Omental fat pad (tissue), 4 donors: ENCODE data around the gene IL21R. TPM values are rescaled to one million over a fixed set of nuclear protein-coding genes. Genes with fewer than 3 reads are reported as not detected.

Experiments used
- ATAC-seq: fragments of 150-250 bp; one replicate; pipeline ENCODE4 v1.9.1; 2016; ENCODE audit warnings: mild to moderate bottlenecking, moderate library complexity; ENCODE audit not compliant: low FRiP score
- DNase-seq: peaks from one replicate; pipeline ENCODE4 v3.0.0-alpha.2; 2019; ENCODE audit warnings: low spot score
- CTCF ChIP-seq, 3 donors: fragments of 450-650 bp; IDR thresholded peaks; one replicate each; pipeline ENCODE4 v1.5.1; 2016 to 2017; ENCODE audit warnings: antibody characterized with exemption in 3 of 3, mild to moderate bottlenecking in 3 of 3, moderate library complexity in 2 of 3
- total RNA-seq, 4 donors: library from RNA; depleted of rRNA; stranded (reverse); fragments of >200 nt; gene quantifications; one replicate each; pipeline ENCODE4 v1.1.0, GENCODE V29; 2016

Gene IL21R
- total RNA-seq, 4 donors from 2014 or later: 0.19 to 1.3 (median 0.25) TPM; not detected in 1

- DNase-seq (no peak), ATAC-seq (peak; percentile 63)
- no peak for TF ChIP-seq CTCF (IDR thresholded peaks at IDR 0.05)
These were observed 27.1 kb upstream of the IL21R start for GRCh38 chr16:27374804-27375425.

GRCh38 chr16:27377666-27378485, 24.1 kb upstream of the IL21R start:
- no peak for TF ChIP-seq CTCF (IDR thresholded peaks at IDR 0.05)
- no peak for ATAC-seq
- DNase-seq: no peak

- no peak for ATAC-seq
- no peak for DNase-seq
- no peak for TF ChIP-seq CTCF (IDR thresholded peaks at IDR 0.05)
These were observed 23.0 kb upstream of the IL21R start for GRCh38 chr16:27378871-27379481.

GRCh38 chr16:27379919-27380318, 22.1 kb upstream of the IL21R start:
- TF ChIP-seq CTCF (IDR thresholded peaks at IDR 0.05): no peak
- DNase-seq (no peak), ATAC-seq (no peak)

GRCh38 chr16:27381236-27381635, 20.7 kb upstream of the IL21R start:
- ATAC-seq (no peak), DNase-seq (no peak)
- no peak for TF ChIP-seq CTCF (IDR thresholded peaks at IDR 0.05)

GRCh38 chr16:27381974-27382855, 19.8 kb upstream of the IL21R start:
- no peak for TF ChIP-seq CTCF (IDR thresholded peaks at IDR 0.05)

More at GRCh38 chr16:27381974-27382855, 19.8 kb upstream of the IL21R start:
- no peak for ATAC-seq
- DNase-seq: no peak
